ENCODE measurements around the gene PRR3.

Gene PRR3

DNA sequence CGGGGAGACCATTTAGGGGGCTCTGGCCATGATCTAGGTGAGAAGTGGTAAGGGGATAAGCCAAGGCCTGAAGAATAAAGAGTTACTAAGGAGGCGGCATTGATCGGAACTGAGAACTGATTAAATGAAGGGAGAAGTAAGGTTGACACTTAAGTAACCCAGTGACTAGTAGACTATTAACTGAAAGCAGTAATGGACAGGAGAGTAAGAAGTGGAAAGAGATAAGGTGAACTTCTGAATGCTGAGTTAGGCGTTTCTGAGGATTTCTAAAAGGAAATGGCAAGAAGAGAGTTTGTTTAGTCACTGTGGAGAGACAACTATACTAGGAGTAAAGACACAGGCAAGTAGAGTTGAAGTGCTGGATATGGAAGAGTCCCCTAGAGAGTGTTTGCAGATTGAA, 16.0 kb downstream of the PRR3 start:
- no peak for DNase-seq

DNA sequence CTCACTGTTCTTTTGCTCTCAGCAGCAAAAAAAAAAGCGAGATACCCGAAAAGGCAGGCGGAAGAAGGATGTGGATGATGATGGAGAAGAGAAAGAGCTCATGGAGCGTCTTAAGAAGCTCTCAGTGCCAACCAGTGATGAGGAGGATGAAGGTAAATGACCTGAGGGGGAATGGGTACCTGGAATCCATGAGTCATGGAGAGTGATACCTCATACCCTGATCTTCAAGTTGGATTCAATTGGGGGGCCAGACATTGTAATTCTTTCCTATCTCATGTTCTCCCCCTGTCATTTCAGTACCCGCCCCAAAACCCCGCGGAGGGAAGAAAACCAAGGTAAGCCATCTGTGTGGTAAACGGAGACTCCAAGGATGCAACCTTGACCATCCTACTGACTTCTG, 21.0 kb downstream of the PRR3 start:
- DNase-seq: no peak

DNA sequence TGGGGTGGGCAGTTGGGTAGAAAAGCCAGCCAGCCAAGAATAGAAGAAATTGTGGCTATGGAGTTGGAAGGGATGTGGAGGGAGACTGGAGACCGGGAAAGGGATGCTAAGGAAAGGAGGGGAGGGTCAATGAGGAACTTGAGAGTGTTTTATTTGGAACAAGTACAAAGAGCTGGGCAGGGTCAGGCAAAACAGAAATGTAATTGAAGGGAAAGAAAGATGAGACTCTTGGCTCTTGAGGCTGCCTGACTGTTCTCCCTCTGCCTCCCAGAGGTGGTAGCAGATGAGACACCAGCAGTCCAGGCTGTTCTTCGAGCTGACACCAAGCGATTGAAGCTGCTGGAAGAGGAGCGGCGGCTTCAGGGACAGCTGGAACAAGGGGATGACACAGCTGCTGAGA, 26.8 kb downstream of the PRR3 start:
- no peak for DNase-seq

- no peak for DNase-seq
Observed at GRCh38 chr6:30589754-30590358, 32.8 kb downstream of the PRR3 start.

- no peak for DNase-seq
Observed at GRCh38 chr6:30590509-30590908, 33.4 kb downstream of the PRR3 start.

DNA sequence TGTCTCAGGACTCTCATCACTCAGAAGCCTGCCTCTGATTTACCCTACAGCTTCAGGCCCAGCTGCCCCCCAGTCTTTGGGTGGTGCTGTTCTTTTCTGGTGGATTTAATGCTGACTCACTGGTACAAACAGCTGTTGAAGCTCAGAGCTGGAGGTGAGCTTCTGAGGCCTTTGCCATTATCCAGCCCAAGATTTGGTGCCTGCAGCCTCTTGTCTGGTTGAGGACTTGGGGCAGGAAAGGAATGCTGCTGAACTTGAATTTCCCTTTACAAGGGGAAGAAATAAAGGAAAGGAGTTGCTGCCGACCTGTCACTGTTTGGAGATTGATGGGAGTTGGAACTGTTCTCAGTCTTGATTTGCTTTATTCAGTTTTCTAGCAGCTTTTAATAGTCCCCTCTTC, 33.9 kb downstream of the PRR3 start:
- no peak for DNase-seq

- DNase-seq: no peak
Observed at GRCh38 chr6:30592287-30592686, 35.2 kb downstream of the PRR3 start.

DNA sequence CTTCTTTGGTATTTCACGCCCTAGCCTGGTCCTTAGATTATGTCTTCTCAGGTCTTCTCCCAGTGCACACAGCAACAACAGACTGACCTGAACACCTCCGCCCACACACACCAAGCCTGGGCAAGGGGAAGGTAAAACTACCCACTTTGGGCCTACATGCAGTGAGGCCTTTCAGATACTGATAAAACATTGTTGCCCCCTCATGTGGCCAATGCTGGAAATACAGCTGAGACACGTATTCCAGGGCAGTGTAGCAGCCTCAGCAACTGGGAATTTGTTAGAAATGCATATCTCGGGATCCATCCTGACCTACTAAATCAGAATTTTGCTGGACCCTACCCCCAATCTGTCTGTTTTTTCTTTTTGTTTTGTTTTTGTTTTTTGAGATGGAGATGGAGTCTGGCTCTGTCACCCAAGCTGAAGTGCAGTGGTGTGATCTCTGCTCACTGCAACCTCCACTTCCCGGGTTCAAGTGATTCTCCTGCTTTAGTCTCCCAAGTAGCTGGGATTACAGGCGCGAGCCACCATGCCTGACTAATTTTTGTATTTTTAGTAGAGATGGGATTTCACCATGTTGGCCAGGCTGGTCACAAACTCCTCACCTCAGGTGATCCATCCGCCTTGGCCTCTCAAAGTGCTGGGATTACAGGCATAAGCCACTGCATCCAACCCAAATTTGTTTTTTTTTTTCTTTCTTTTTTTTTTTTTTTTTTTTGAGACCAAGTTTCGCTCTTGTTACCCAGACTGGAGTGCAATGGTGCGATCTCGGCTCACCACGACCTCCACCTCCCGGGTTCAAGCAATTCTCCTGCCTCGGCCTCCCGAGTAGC, 40.4 kb downstream of the PRR3 start:
- peak; percentile 62 for DNase-seq

- no peak for DNase-seq
Observed at GRCh38 chr6:30598912-30599624, 42.0 kb downstream of the PRR3 start.

DNA sequence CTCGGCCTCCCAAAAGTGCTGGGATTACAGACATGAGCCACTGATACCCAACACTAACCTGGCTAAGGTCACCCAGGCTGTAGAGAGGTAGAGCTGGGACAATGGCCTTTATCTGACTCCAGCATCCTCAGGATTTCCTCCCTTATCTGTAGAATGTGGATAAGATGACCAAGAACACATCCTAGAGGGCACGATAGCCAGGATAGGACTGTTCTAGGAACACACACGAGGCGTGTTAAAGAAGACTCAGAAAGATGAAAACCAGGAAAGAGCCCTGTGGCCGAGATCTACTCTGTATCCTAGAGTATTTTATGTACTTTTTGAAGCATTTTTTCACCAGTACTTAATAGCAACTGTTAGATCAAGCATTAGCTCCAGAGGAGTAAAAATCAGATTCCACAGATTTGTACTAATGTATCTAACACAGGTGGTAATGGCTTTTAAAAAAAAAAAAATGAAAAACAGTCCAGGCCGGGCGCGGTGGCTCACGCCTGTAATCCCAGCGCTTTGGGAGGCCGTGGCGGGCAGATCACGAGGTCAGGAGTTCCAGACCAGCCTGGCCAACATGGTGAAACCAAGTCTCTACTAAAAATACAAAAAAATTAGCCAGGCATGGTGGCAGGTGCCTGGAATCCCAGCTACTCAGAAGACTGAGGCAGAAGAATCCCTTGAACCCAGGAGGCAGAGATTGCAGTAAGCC, 42.7 kb downstream of the PRR3 start:
- no peak for DNase-seq

DNA sequence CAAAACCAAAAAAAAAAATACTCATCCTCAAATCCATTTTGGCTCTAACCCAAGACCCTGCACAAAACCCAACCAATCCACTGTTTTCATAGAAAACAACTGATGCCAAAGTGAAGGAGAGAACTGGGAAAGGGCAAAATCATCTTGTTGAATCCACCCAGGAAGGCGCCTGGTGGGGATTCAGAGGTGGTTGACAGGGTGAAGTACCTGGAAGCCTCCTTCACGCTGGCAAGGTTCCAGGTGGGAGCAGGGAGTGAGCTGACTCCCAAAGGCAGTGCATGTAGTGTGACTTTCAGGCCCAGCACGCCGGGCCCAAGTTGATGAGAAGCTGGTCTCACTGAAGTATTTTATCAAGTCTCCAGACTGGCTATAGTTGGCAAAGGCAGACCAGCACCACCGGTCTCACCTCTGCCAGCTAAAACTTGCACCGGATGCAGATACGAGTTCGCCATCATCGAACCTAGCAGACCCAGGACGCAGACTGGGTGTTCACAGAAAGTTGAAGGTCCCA, 43.4 kb downstream of the PRR3 start:
- no peak for DNase-seq

DNA sequence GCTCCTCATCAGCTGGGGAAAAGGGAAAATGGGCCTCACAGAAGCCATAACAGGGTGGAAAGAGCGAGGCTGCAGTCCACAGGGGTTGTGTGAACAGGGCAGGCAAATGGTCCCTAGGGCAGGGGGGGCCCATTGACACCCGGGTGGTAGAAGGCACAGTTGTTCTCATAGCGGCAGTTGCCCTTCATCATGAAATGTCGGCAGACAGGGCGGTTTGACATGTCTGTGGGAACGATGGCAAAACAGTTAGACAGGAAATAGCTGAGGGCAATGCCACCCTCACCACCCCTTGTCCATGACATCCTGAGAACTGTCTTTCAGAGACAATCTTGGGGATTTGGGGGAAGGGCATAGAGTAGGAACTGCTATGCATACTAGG, 44.3 kb downstream of the PRR3 start:
- no peak for DNase-seq

DNA sequence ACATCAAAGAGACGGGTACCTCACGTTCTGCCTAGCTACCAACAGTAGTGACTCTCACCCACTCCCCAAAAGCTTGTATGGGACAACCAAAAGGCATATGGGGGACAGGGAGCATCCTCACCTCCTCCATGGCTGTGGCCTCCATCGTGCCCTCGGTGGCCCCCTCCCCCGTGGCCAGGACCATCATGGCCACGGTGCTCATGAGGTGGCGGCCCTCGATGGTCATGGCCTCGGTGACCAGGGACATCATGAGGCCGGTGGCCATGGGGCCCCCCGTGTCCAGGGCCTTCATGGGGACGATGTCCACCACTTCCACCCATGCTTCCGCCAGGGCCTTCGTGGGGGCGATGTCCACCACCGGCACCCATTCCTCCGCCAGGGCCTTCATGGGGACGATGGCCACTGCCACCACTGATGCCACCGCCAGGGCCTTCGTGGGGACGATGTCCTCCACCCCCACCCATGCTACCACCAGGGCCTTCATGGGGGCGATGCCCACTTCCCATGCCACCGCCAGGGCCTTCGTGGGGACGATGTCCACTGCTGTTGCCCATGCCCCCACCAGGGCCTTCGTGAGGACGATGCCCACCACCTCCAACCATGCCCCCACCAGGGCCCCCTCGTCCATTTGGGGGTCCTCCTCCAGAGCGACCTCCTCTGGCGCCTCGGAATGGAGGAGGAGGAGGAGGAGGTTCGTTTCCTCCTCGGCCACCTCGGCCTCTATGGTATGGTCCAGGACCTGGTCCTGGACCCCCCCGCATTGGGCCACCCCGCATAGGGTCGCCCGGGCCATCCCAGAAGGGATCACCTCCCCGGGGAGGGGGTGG, 44.9 kb downstream of the PRR3 start:
- no peak for DNase-seq

- DNase-seq: no peak
Observed at GRCh38 chr6:30603961-30604360, 46.9 kb downstream of the PRR3 start.

GRCh38 chr6:30610065-30610464, 53.0 kb downstream of the PRR3 start:
- DNase-seq: no peak

DNA sequence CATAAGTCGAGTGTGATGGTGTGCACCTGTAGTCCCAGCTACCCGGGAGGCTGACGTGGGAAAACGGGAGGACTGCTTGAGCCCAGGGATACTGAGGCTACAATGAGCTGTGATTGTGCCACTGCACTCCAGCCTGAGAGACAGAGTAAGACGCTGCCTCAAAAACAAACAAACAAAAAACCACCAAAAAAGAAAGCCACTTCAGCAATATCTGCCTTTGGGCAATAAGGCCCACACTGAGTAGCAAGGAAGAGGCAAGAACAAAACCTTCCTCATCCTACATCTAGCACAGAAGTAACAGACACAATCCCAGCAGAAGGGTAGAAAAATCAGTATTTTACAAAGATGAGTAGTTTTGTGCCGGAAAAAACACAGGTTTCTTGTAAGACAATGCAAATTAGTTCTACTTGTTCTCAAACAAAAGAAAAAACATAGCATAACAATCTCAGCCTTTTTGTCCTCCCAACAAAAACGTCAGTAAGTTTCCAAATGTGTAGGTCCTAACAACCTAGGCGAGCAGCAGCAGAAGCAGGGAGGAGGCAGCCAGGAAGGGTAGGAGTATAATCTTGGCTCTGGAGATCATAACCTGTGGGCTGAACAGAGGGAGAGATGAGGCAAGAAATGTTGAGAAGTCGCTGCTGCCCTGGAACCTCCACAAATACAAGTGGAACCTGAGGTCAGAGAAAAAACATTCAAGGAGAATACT, 54.2 kb downstream of the PRR3 start:
- no peak for DNase-seq

- DNase-seq: no peak
Observed at GRCh38 chr6:30611856-30612194, 54.7 kb downstream of the PRR3 start.

- DNase-seq: no peak
Observed at GRCh38 chr6:30612213-30612612, 55.1 kb downstream of the PRR3 start.

DNA sequence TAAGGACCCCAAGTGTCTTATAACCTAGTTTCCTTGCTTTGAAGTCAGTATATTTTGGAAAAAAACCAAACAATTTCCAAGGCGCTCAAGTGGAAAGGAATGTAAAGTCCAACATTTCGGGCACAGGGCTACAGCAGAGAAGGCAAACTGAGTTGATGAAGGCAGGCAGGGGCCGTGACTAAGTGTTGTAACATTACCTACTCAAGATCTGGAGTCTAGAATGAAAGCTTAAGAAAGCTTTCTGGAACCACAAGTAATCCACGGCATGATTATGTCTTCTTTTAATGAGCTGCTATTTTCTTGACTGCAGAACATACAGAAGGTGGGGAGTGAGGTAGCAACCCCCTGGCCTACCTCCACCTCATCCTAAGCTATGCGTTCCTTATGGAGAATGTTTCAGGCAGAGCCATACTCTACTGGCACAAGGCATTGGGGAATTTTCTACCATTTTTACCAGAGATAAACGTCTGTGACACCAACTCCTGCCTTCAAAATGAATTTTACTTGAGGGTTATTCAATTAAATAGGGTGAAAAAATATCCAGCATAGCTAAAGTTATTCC, 55.7 kb downstream of the PRR3 start:
- DNase-seq: no peak

Data from COR-L47 (cell line).